H1 (cell line): ENCODE data around the gene RSPH9. TPM values are rescaled to one million over a fixed set of nuclear protein-coding genes. Genes with fewer than 3 reads are reported as not detected.

Experiments used
- CHD1 ChIP-seq: IDR thresholded peaks from 2 replicates; pipeline ENCODE4 v1.6.1; 2012; ENCODE audit warnings: low read depth, low read length, improper control_type of control experiment
- CTCF ChIP-seq, 3 experiments: IDR thresholded peaks; 1 replicate in 2 of 3; 2 replicates in 1 of 3; pipeline versions ENCODE4 v1.5.1 to v1.6.1; 2011; ENCODE audit warnings: low read length in 3 of 3, mild to moderate bottlenecking in 3 of 3, inconsistent platforms in 2 of 3, low read depth in 1 of 3, moderate library complexity in 1 of 3; ENCODE audit not compliant: insufficient read depth in 1 of 3; ENCODE audit errors: control extremely low read depth in 1 of 3
- SP2 ChIP-seq: IDR thresholded peaks from 2 replicates; pipeline ENCODE4 v1.6.1; 2012; ENCODE audit warnings: mild to moderate bottlenecking, low read length, inconsistent platforms
- TBP ChIP-seq: IDR thresholded peaks from 2 replicates; pipeline ENCODE4 v1.6.1; 2011; ENCODE audit warnings: low read depth, low read length, improper control_type of control experiment
- polyA plus RNA-seq, 7 experiments: library from polyadenylated mRNA; depleted of rRNA in 3 of 7; stranded (reverse) in 5 of 7; unstranded in 2 of 7; fragments of >200 nt in 5 of 7; fragments of 200-250 nt in 2 of 7; gene quantifications; 1 replicate in 5 of 7; 2 replicates in 1 of 7; 4 replicates in 1 of 7; pipeline versions ENCODE4 v1.2.1 to v1.2.3, GENCODE V29; 2011 to 2013; ENCODE audit warnings: missing spikeins in 2 of 7, mixed read lengths in 2 of 7
- total RNA-seq: library from RNA; stranded (reverse); fragmentation: NEBNext Ultra II Directional; extraction: Animal tissue kit (Norgen Biotek cat#: 25700); gene quantifications from 2 replicates; pipeline ENCODE4 v1.2.1, GENCODE V29; 2021

Gene RSPH9
- total and polyA plus RNA-seq, 2 of the 8 experiments (the other 6 are each of a cell fraction or from before 2014, with no cell fraction given): 0.15 to 0.23 TPM

GRCh38 chr6:43715056-43715788, 70.4 kb downstream of the RSPH9 start (continued):
- TF ChIP-seq CTCF (IDR thresholded peaks at IDR 0.05; ENCODE audit: control extremely low read depth in 1 of 3, insufficient read depth in 1 of 3, low read depth in 1 of 3, low read length in 3 of 3) (no peak), SP2 (no peak), TBP (no peak), CHD1 (no peak)
